ENCODE measurements around the gene HTR5A.

HTR5A gene

GRCh38 chr7:155064186-155064585, 5.9 kb upstream of the HTR5A start:
- Histone ChIP-seq H3K27me3 (ENCODE audit: low read depth, low read length) (no peaks in the 10 kb centered on the region), H3K36me3 (replicated peaks; ENCODE audit: low read depth, low read length) (no peaks in the 10 kb centered on the region), H2AFZ (ENCODE audit: low read depth, low read length) (no peak overlapping the region), H3K9me3 (ENCODE audit: insufficient read depth, low read length) (no peaks in the 10 kb centered on the region), H3K27ac (ENCODE audit: low read length) (no peak overlapping the region), H3K4me3 (ENCODE audit: low read length) (no peak overlapping the region), H3K4me2 (ENCODE audit: low read length) (no peak overlapping the region), H3K9ac (ENCODE audit: low read length) (no peak overlapping the region), H3K79me2 (ENCODE audit: low read length) (no peaks in the 10 kb centered on the region), H4K20me1 (ENCODE audit: insufficient read depth, low read length) (no peaks in the 10 kb centered on the region), H3K4me1 (ENCODE audit: low read length) (no peaks in the 10 kb centered on the region)
- TF ChIP-seq EZH2phosphoT487 (IDR thresholded peaks at IDR 0.05; ENCODE audit: low read depth) = no peak
- TF ChIP-seq CTCF (IDR thresholded peaks at IDR 0.05; ENCODE audit: low read depth, low read length) = no peak

- TF ChIP-seq EZH2phosphoT487 (IDR thresholded peaks at IDR 0.05; ENCODE audit: low read depth) = no peak
- no peak for TF ChIP-seq CTCF (IDR thresholded peaks at IDR 0.05; ENCODE audit: low read depth, low read length)
- Histone ChIP-seq H3K27ac (ENCODE audit: low read length) (no peak overlapping the region), H3K79me2 (ENCODE audit: low read length) (no peaks in the 10 kb centered on the region), H2AFZ (ENCODE audit: low read depth, low read length) (no peak overlapping the region), H3K27me3 (ENCODE audit: low read depth, low read length) (no peaks in the 10 kb centered on the region), H3K4me1 (ENCODE audit: low read length) (no peaks in the 10 kb centered on the region), H3K4me2 (ENCODE audit: low read length) (no peak overlapping the region), H3K36me3 (replicated peaks; ENCODE audit: low read depth, low read length) (no peaks in the 10 kb centered on the region), H3K4me3 (ENCODE audit: low read length) (no peak overlapping the region), H3K9ac (ENCODE audit: low read length) (no peak overlapping the region), H3K9me3 (ENCODE audit: insufficient read depth, low read length) (no peaks in the 10 kb centered on the region), H4K20me1 (ENCODE audit: insufficient read depth, low read length) (no peaks in the 10 kb centered on the region)
Observed at GRCh38 chr7:155066417-155066950, 3.6 kb upstream of the HTR5A start.

GRCh38 chr7:155071121-155071651, 1.1 kb downstream of the HTR5A start:
- H3K9ac ChIP-seq (ENCODE audit: low read length) = no peak overlapping the region
- no peak overlapping the region for H3K4me2 ChIP-seq (ENCODE audit: low read length)
- H2AFZ ChIP-seq (ENCODE audit: low read depth, low read length) = no peak overlapping the region
- peaks cover 7% of the 10 kb centered on the region; the same call in 1 of the 2 replicates for H3K27me3 ChIP-seq (ENCODE audit: low read depth, low read length)
- H4K20me1 ChIP-seq (ENCODE audit: insufficient read depth, low read length) = no peaks in the 10 kb centered on the region
- H3K9me3 ChIP-seq (ENCODE audit: insufficient read depth, low read length) = no peaks in the 10 kb centered on the region
- no peaks in the 10 kb centered on the region for H3K79me2 ChIP-seq (ENCODE audit: low read length)
- no peaks in the 10 kb centered on the region for H3K36me3 ChIP-seq (replicated peaks; ENCODE audit: low read depth, low read length)
- H3K4me1 ChIP-seq (ENCODE audit: low read length) = no peaks in the 10 kb centered on the region
- no peak overlapping the region for H3K27ac ChIP-seq (ENCODE audit: low read length)
- TF ChIP-seq EZH2phosphoT487 (IDR thresholded peaks at IDR 0.05; ENCODE audit: low read depth) (no peak), CTCF (IDR thresholded peaks at IDR 0.05; ENCODE audit: low read depth, low read length) (no peak)
- H3K4me3 ChIP-seq (ENCODE audit: low read length) = no peak overlapping the region

- no peaks in the 10 kb centered on the region for H4K20me1 ChIP-seq (ENCODE audit: insufficient read depth, low read length)
- no peak overlapping the region for H3K4me2 ChIP-seq (ENCODE audit: low read length)
- no peak overlapping the region for H2AFZ ChIP-seq (ENCODE audit: low read depth, low read length)
- H3K36me3 ChIP-seq (replicated peaks; ENCODE audit: low read depth, low read length) = no peaks in the 10 kb centered on the region
- H3K27me3 ChIP-seq (ENCODE audit: low read depth, low read length) = peaks cover 7% of the 10 kb centered on the region; the same call in 1 of the 2 replicates
- no peak overlapping the region for H3K4me3 ChIP-seq (ENCODE audit: low read length)
- H3K9ac ChIP-seq (ENCODE audit: low read length) = no peak overlapping the region
- no peaks in the 10 kb centered on the region for H3K9me3 ChIP-seq (ENCODE audit: insufficient read depth, low read length)
- no peak for TF ChIP-seq EZH2phosphoT487 (IDR thresholded peaks at IDR 0.05; ENCODE audit: low read depth)
- TF ChIP-seq CTCF (IDR thresholded peaks at IDR 0.05; ENCODE audit: low read depth, low read length) = no peak
- H3K4me1 ChIP-seq (ENCODE audit: low read length) = no peaks in the 10 kb centered on the region
- no peaks in the 10 kb centered on the region for H3K79me2 ChIP-seq (ENCODE audit: low read length)
- H3K27ac ChIP-seq (ENCODE audit: low read length) = no peak overlapping the region
Observed at GRCh38 chr7:155071916-155072571, 1.9 kb downstream of the HTR5A start.
